ENCODE data around the gene TPCN1.

The TPCN1 gene

DNA sequence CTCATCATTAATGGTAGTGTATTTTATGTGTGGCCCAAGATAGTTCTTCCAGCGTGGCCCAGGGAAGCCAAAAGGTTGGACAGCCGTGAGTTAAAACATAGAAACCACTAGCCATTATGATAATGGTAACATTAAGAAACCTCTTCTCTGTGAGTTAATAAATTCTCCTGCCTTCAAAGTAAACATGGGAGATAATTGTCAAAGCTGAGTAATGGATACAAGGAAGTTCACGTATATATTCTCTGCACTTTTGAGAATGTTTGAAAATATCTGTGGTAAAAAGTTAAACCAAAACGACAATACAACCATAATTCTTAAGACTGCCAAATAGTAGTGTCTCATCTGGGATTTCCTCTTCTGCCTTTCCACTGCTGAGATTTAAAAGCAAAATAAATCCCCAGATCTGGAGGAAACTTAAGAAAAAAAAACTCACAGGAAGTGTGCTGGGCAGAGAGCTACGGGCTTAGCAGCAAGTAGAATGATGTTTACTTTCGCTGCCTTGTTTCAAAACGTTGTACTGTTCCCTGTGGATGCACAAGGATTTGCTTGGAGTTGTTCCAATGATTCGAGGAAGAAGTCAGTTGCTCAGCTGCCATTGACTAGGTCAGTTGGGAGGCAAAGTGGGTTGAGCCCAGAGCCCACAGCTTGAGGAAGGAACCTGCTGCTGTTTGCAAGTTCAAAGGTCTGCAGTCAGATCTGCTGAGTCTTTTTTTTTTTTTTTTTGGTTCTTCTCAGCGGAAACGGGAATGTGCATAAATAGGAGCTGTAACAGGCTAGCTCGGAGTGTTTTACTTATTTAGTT lies 1.7 kb downstream of the TPCN1 start:
- DNase-seq: peak in 32 of 58 donors; percentile 5 to 85 (median 30)

DNA sequence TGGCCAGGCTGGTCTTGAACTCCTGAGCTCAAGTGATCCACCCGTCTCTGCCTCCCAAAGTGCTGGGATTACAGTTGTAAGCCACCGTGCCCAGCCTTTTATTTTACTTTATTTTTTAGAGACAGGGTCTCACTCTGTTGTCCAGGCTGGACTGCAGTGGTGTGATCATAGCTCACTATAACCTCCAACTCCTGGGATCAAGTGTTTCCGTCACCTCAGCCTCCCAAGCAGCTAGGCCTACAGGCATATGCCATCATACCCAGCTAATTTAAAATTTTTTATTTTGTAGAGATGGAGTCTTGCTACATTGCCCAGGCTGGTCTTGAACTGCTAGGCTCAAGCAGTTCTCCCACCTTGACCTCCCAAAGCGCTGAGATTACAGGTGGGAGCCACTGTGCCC lies 3.7 kb downstream of the TPCN1 start:
- DNase-seq: no peak

DNA sequence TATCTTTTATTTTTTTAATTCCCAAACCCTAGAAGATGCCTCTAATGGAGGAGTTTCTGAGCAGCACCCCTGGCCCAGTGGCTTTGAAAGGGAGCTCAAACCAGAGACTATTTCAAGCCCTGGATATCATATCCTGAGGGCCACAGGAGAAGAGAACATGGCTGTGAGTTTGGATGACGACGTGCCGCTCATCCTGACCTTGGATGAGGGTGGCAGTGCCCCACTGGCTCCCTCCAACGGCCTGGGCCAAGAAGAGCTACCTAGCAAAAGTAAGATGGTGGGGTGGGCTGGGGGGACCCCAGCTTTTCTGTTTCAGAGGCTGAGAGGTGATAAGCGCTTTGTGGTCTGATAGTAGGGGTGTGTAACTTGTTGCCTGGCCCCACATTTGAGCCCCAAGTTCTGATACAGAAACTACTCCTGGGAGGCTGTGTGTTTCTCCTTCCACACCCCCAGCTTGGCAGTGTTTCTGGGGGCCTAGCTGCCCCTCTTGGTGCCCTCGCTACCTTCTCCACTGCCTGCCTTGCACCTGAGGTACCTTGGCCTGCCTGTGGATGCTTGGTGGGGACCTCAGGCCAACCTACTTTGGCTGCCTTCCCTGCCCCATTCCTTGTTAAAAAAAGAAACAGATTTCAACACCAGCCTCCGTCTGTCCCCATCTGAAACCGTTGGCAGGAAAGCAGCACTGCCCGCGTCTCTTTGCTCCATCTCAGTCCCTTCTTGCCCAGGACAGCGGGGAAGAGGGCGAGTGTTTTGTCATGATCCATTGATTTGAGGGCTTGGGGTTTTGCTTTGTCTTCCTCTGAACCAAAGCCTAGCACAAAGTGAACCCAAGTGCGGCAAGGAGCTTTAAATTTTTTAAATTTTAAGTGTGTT lies 5.7 kb downstream of the TPCN1 start:
- peak in 20 of 58 donors; percentile 15 to 60 (median 33) for DNase-seq

DNA sequence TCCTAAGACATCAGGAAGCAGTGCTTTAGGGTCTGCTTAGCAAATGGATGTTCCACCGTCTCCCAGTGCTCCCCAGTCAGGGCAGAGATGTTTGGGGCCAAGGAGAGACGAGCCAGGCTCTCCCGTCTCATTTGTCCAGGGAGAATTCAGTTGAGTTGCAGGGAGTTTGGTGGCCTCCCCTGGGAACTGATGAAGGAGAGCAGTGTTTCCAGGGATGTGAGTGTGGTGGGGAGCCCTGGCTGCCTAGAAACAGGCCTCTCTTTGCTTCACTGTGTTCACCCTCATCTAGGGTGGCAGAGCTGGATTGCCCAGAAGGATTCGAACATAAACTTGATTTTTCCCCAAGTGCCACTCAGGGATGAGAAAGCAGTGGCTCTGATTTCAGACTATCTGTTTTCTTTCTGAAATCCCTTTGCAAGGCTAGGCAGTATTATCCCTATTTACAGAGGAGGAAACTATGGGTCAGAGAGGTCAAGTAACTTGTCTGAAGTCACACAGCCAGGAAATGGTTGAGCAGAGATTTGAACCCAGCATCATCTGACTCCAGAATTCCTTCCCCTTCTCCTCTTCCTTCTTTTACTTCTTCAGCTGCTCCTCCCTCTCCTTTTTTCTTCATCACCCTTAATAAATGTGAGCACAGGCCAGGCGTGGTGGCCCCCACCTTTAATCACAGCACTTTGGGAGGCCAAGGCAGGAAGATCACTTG lies 6.6 kb downstream of the TPCN1 start:
- DNase-seq: peak in 3 of 58 donors; percentile 14 to 43 (median 23)

- no peak for DNase-seq
These were observed 7.2 kb downstream of the TPCN1 start for GRCh38 chr12:113228394-113229028.

DNA sequence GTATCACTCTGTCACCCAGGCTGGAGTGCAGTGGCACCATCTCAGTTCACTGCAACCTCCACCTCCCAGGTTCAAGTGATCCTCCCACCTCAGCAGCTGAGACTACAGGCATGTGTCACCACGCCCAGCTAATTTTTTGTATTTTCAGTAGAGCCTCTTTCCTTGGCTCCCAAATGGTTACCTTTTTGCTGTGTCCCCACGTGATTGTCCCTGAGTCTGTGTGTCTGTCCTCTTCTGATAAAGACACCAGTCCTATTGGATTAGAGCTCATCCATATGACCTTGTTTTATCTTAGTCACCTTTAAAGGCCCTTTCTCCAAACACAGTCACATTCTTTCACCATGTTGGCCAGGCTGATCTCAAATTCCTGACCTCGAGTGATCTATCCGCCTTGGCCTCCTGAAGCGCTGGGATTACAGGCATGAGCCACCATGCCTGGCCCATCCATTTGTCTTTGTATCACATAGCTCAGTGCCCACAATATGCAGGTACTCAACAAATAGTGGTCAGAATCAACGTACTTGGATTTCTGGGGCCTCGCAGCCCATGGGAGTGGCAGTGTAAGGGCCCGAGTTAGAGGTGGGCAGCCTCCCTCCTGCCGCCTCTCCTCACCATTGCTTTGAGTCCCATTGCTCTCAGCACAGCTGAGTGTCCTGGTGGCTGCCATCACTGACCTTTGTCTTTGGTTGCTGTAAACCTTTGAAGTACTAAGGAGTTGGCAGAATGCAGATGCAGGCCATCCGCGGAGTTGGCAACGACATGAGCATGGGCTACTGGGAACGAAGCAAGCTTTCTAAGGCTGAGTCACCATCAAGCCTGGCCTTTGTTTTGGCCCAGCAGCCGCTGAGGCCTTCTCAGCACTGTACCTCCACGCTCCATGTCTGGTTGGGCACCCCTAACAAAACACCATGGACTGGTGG lies 9.3 kb downstream of the TPCN1 start:
- DNase-seq: peak in 4 of 58 donors; percentile 14 to 42 (median 33)

GRCh38 chr12:113231235-113232088 lies 10.2 kb downstream of the TPCN1 start:
- no peak for DNase-seq

DNA sequence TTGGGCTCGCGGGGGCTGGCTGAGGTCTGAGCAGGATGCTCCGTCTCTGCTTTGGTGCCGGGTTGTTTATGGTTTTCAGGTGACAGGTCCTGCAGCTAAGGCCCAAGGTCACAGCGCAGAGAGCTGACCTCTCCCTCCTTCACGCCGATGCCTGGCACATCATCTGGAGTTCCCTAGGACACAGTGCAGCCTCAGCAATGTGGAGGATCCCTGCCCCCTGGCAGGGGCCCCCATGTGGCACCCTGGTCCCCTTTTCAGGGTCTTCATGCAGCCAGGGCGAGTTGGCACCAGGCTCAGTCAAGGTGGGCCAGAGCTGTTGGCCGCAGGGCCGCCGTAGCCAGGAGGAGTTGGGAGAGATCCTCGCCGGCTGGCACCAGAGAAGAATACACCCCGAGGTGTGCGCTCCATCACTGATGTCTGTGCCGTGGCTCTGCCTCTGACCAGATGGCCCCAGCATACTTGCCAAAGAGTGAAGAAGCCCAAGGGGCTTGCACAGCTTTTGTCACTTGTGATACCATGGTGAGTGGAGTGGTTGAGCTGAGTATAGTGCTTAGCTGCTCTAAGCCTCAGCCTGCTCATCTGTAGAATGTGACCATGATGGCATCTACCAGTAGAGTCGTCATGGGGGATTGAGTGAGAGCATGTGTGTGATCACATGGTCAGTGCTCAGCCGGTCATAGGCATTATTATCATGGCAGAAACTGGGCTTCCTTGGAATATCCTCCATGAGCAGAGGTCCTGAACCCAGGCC lies 11.0 kb downstream of the TPCN1 start:
- DNase-seq: no peak

DNA sequence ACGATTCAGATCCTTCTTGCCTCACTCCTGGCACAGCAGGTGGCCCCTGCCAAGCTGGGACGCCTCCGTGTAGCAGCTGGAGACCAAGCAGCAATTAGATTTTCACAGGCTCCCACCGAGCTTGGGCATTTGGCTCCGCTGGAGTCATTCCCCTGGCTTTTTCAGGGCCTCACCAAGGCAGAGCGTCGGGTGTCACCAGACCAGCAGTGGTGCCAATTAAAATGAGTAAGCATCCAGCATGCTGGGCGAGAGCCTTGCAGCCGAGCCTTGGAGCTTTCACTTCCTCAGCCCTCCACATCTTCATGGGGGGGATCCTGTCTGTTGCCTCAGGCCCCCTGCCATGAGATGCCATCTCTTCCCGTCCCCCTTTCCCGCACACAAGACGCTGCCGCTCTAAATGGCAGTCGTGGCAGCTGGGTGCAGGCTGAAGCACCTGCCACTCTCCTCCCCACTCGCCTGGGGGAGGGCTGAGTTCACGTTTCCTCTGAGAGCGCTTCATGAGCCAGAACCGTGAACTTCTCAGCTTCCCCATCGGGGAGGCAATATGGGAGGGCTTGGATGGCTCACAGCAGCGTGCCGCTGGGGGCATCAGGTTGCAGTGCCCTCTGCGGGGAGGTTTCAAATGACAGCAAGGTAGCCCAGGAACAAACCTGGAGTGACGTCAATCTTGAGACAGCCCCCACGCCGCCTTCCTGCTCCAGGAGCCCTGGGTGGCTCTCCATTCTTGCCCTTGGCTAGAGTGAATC lies 11.7 kb downstream of the TPCN1 start:
- DNase-seq: peak in 48 of 58 donors; percentile 19 to 86 (median 64)

GRCh38 chr12:113233967-113234366 lies 12.7 kb downstream of the TPCN1 start:
- no peak for DNase-seq

DNA sequence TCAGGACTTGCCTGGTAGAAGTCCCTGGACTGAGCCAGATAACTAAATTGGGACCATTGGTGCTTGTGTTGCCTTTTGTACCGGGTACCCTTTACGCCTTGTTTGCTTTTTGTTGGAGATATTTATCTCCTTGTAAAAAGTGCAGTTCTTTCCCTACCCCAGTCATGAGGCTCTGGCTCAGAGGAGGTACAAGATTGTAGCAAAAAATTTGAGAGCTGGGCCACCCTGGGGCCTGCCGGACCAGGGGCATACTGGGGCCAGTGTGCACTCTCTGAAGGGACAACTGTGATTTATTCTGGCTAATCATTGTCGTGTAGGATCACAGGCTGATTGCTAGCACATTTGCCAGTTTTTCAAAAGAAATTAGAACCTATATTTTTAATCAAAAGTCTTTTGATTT lies 13.2 kb downstream of the TPCN1 start:
- no peak for DNase-seq

- DNase-seq: peak in 24 of 58 donors; percentile 14 to 74 (median 40)
These were observed 14.7 kb downstream of the TPCN1 start for GRCh38 chr12:113235976-113236375.

- no peak for DNase-seq
These were observed 15.5 kb downstream of the TPCN1 start for GRCh38 chr12:113236539-113237399.

- no peak for DNase-seq
These were observed 16.5 kb downstream of the TPCN1 start for GRCh38 chr12:113237748-113238147.

DNA sequence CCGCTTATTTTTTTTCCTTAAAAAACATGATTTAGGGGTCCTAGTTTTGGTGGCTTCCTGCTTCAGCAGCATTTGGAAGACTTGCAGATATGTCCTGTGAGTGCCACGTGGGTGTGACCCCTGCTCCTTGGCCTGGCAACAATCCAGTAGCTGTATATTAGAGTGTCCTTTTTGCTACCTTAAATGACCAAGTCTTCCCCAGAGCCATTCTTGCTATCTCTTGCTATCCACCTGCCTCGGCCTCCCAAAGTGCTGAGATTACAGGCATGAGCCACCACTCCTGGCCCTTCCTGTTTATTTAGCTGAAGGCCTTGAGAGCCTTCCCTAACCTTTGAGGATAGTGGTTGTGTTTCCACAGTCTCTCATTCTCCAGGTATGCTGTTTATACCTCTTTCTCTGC lies 17.0 kb downstream of the TPCN1 start:
- DNase-seq: no peak

DNA sequence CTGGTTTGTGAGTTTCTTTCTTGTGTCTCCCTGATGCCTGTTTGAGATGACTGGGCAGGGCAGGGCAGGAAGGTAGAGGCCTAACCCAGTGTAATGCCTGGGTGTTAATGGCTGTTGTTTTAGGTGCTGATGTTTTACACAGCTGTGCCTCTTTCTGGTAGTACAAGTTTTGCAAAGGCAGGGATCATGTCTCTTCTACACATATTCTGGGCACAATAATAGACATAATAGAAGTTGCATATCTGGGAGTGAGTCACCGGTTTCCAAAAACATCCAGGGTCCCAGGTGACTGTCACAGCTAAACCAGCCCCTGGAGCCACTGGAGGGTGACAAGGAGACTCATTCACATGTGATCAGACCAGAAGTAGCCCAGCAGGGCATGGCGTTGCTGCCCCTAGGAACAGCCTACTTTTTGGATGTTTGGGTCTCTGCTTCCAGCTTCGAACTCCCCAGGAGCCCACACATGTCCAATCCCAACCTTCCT lies 18.1 kb downstream of the TPCN1 start:
- DNase-seq: no peak

Data from anterior cingulate cortex (tissue), 58 donors.